Common myeloid progenitor, CD34-positive (primary cell): ENCODE data around the gene KCND1.
"Not testable (repeated sequence)": the region's sequence is repeated elsewhere in the genome, so short reads cannot be mapped to it uniquely, and the experiment has no call there.

Source experiments
- CTCF ChIA-PET: fragments of 350-600 bp; sonication (Branson Sonifier 250); formaldehyde crosslinking; loops from one replicate; lab custom pipeline; 2021; ENCODE audit warnings: antibody characterized with exemption; lab: Charles Lee
- POLR2A ChIA-PET: fragments of 350-600 bp; sonication (Branson Sonifier 250); formaldehyde crosslinking; loops from one replicate; lab custom pipeline; 2021; ENCODE audit warnings: antibody characterized with exemption; lab: Charles Lee
- DNase-seq, 3 donors: peaks; one replicate each; pipeline versions ENCODE4 v3.0.0 to v3.0.0-alpha.2; 2013
- H3K27ac ChIP-seq, 2 experiments: 1 replicate in 1 of 2; 2 replicates in 1 of 2; pipeline ENCODE4 v1.7.0; 2013; ENCODE audit warnings: inconsistent platforms in 2 of 2, low read length in 2 of 2, mild to moderate bottlenecking in 2 of 2, low read depth in 1 of 2, moderate library complexity in 1 of 2; ENCODE audit not compliant: severe bottlenecking in 2 of 2, insufficient read depth in 1 of 2, poor library complexity in 1 of 2
- H3K27me3 ChIP-seq, 5 experiments: replicated peaks in 2 of 5; 1 replicate in 3 of 5; 2 replicates in 2 of 5; pipeline versions ENCODE4 v1.6.1 to v1.7.0; 2013; ENCODE audit warnings: low read length in 4 of 5, mild to moderate bottlenecking in 2 of 5, moderate library complexity in 2 of 5, inconsistent platforms in 1 of 5; ENCODE audit not compliant: insufficient read depth in 5 of 5, control insufficient read depth in 4 of 5
- H3K36me3 ChIP-seq, 4 experiments: 1 replicate in 2 of 4; 2 replicates in 2 of 4; pipeline versions ENCODE4 v1.6.1 to v1.7.0; 2013; ENCODE audit warnings: low read length in 3 of 4, control low read depth in 1 of 4, mild to moderate bottlenecking in 1 of 4; ENCODE audit not compliant: control insufficient read depth in 4 of 4, insufficient read depth in 4 of 4
- H3K4me1 ChIP-seq, 4 experiments: 1 replicate in 3 of 4; 2 replicates in 1 of 4; pipeline versions ENCODE4 v1.6.1 to v1.7.1; 2013; ENCODE audit warnings: low read length in 3 of 4, mild to moderate bottlenecking in 3 of 4, control low read depth in 1 of 4, inconsistent platforms in 1 of 4, moderate library complexity in 1 of 4; ENCODE audit not compliant: control insufficient read depth in 4 of 4, insufficient read depth in 4 of 4; ENCODE audit errors: control extremely low read depth in 1 of 4
- H3K4me3 ChIP-seq, 7 experiments: 1 replicate in 4 of 7; 2 replicates in 3 of 7; pipeline versions ENCODE4 v1.5.1 to v1.7.0; 2013; ENCODE audit warnings: mild to moderate bottlenecking in 7 of 7, low read length in 6 of 7, moderate library complexity in 6 of 7, inconsistent platforms in 2 of 7, low read depth in 2 of 7, control low read depth in 1 of 7; ENCODE audit not compliant: insufficient read depth in 4 of 7, control insufficient read depth in 1 of 7; ENCODE audit errors: extremely low read depth in 1 of 7
- H3K9me3 ChIP-seq, 5 experiments: 1 replicate in 4 of 5; 2 replicates in 1 of 5; pipeline versions ENCODE4 v1.6.1 to v1.7.1; 2013; ENCODE audit warnings: low read length in 4 of 5, mild to moderate bottlenecking in 2 of 5, inconsistent platforms in 1 of 5, low read depth in 1 of 5, moderate library complexity in 1 of 5; ENCODE audit not compliant: control insufficient read depth in 4 of 5, insufficient read depth in 2 of 5; ENCODE audit errors: control extremely low read depth in 1 of 5
- WGBS: methylation state at CpG from one replicate; pipeline ENCODE4 v1.1.5; 2013; ENCODE audit not compliant: insufficient coverage; 5-methylcytosine and 5-hydroxymethylcytosine counted together

The KCND1 gene

GRCh38 chrX:48989483-48989882, 17.8 kb upstream of the KCND1 start:
- 100% methylated on average over 3 of the region's 4 CpGs for WGBS
- ChIA-PET CTCF (interaction anchor here (1.5 kb wide), 1 partner anchor 53 kb away, joined by 4 read pairs; no protein-coding TSS in a partner anchor), POLR2A (no interaction called here)
- no peak overlapping the region for H3K27ac ChIP-seq
- H3K4me1 ChIP-seq = no peaks in the 10 kb centered on the region
- H3K9me3 ChIP-seq = no peaks in the 10 kb centered on the region
- H3K27me3 ChIP-seq = peaks cover 0 to 4% (median 0%) of the 10 kb centered on the region in 5 experiments
- H3K4me3 ChIP-seq = no peak overlapping the region
- no peak for DNase-seq
- H3K36me3 ChIP-seq = peaks cover 4 to 61% (median 28%) of the 10 kb centered on the region in 4 experiments

DNA sequence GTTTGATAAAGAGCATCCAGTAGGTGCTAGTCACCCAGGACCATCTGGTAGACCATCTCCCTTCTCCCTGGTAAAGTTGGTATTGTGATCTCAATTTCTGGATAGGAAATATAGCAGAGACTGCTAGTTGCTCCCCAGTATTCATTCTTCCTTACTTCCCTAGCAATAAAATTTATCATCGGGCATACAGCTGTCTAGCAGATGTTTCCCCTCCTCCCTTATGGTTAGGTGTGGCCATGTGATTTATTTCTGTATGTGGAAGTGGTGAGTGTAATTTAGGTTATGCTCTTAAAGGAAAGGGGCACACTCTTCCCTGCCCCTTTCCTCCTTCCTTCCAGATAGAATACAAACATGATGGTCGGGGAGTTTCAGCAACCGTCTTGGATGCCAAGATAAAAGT, 12.3 kb upstream of the KCND1 start:
- CTCF ChIA-PET = no interaction called here
- H3K27ac ChIP-seq = no peak overlapping the region
- no peaks in the 10 kb centered on the region for H3K27me3 ChIP-seq
- H3K4me3 ChIP-seq = no peak overlapping the region
- peak in 2 of 3 donors; percentile 13 to 26 for DNase-seq
- peaks cover 5 to 56% (median 34%) of the 10 kb centered on the region in 4 experiments for H3K36me3 ChIP-seq
- peaks cover 0 to 5% (median 0%) of the 10 kb centered on the region in 4 experiments for H3K4me1 ChIP-seq
- POLR2A ChIA-PET = no interaction called here
- H3K9me3 ChIP-seq = no peaks in the 10 kb centered on the region
- no CpG with 5 or more reads among the region's 3 CpGs for WGBS

- no peaks in the 10 kb centered on the region for H3K27me3 ChIP-seq
- 96% methylated on average over 17 of the region's 17 CpGs for WGBS
- H3K27ac ChIP-seq = no peak overlapping the region
- ChIA-PET POLR2A (interaction anchor here (0.7 kb wide), 1 partner anchor 12 kb away, joined by 3 read pairs; no protein-coding TSS in a partner anchor), CTCF (interaction anchor here (1.6 kb wide), 1 partner anchor 11 kb away, joined by 5 read pairs; the partner anchor contains the start of gene KCND1)
- H3K4me1 ChIP-seq = peaks cover 0 to 5% (median 0%) of the 10 kb centered on the region in 4 experiments
- no peak overlapping the region for H3K4me3 ChIP-seq
- DNase-seq = no peak
- H3K9me3 ChIP-seq = no peaks in the 10 kb centered on the region
- peaks cover 5 to 53% (median 33%) of the 10 kb centered on the region in 4 experiments for H3K36me3 ChIP-seq
Observed at GRCh38 chrX:48983081-48983480, 11.4 kb upstream of the KCND1 start.

- no peak overlapping the region for H3K27ac ChIP-seq
- H3K9me3 ChIP-seq = no peaks in the 10 kb centered on the region
- 86% methylated on average over 5 of the region's 10 CpGs for WGBS
- CTCF ChIA-PET = no interaction called here
- H3K36me3 ChIP-seq = peaks cover 5 to 54% (median 32%) of the 10 kb centered on the region in 4 experiments
- POLR2A ChIA-PET = interaction anchor here (0.8 kb wide), 1 partner anchor 23 kb away, joined by 3 read pairs; no protein-coding TSS in a partner anchor
- no peak for DNase-seq
- H3K4me1 ChIP-seq = peaks cover 0 to 9% (median 3%) of the 10 kb centered on the region in 4 experiments
- H3K4me3 ChIP-seq = no peak overlapping the region
- no peaks in the 10 kb centered on the region for H3K27me3 ChIP-seq
Observed at GRCh38 chrX:48981178-48981577, 9.5 kb upstream of the KCND1 start.

DNA sequence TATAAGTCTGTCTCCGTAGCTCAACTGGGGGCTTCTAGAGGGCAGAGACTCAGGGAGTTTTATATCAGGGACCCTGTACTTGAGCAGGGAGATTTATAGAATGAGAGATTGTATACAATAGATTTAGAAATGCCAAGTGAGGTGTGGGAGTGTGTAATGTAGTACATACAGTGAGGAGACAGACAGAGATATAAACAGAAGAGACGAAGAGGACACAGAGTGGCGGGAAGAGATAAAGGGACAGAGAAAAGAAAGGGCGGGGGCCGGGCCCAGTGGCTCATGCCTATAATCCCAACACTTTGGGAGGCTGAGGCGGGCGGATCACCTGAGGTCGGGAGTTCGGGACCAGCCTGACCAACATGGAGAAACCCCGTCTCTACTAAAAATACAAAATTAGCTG, 8.7 kb upstream of the KCND1 start:
- H3K36me3 ChIP-seq = peaks cover 5 to 58% (median 34%) of the 10 kb centered on the region in 4 experiments
- CTCF ChIA-PET, H3K27me3 ChIP-seq, H3K4me3 ChIP-seq, H3K9me3 ChIP-seq, DNase-seq, H3K27ac ChIP-seq, POLR2A ChIA-PET: not testable (repeated sequence)
- WGBS = 89% methylated on average over 2 of the region's 10 CpGs
- H3K4me1 ChIP-seq = peaks cover 0 to 12% (median 5%) of the 10 kb centered on the region in 4 experiments

DNA sequence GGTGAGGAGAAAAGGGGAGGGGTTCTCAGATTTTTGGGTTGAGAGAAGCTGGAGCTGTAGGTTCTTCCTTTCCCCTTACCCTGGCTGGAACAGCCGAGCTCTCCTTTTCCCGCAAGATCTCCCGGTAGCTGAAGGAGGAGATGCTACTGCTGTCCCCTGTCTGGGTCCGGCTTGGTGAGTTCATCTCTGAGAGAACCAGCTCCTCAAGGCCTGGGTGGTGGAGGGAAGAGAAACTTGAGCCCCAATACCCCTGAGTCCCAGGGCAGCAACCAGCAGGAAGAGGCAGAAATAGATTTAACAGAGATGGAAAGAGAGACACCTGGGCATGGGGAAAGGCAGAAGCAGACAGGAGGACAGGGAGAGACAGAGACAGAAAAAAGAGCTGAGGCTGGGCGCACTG, 6.6 kb upstream of the KCND1 start:
- no peak overlapping the region for H3K27ac ChIP-seq
- no peaks in the 10 kb centered on the region for H3K27me3 ChIP-seq
- peaks cover 0 to 63% (median 32%) of the 10 kb centered on the region in 4 experiments for H3K36me3 ChIP-seq
- H3K4me1 ChIP-seq = peaks cover 0 to 10% (median 4%) of the 10 kb centered on the region in 4 experiments
- ChIA-PET CTCF (interaction anchor here (1.3 kb wide), 1 partner anchor 17 kb away, joined by 3 read pairs; no protein-coding TSS in a partner anchor), POLR2A (no interaction called here)
- no peak overlapping the region for H3K4me3 ChIP-seq
- 93% methylated on average over 2 of the region's 5 CpGs for WGBS
- DNase-seq = no peak
- no peaks in the 10 kb centered on the region for H3K9me3 ChIP-seq

- ChIA-PET CTCF (interaction anchor here (1.0 to 1.1 kb wide), 4 partner anchors 10 to 68 kb away, joined by 3 read pairs; no protein-coding TSS in a partner anchor), POLR2A (interaction anchor here (1.2 kb wide), 1 partner anchor 18 kb away, joined by 3 read pairs; no protein-coding TSS in a partner anchor)
- Histone ChIP-seq H3K9me3 (no peaks in the 10 kb centered on the region), H3K27ac (no peak overlapping the region), H3K4me1 (peaks cover 0 to 23% (median 16%) of the 10 kb centered on the region in 4 experiments), H3K36me3 (peaks cover 0 to 49% (median 22%) of the 10 kb centered on the region in 4 experiments), H3K4me3 (no peak overlapping the region), H3K27me3 (no peaks in the 10 kb centered on the region)
- WGBS = 52% methylated on average over 5 of the region's 6 CpGs
- peak in 2 of 3 donors; percentile 38 to 45 for DNase-seq
Observed at GRCh38 chrX:48976086-48976485, 4.4 kb upstream of the KCND1 start.
